Measurements from ENCODE around the gene KIF9.
"Not testable (repeated sequence)": the region's sequence is repeated elsewhere in the genome, so short reads cannot be mapped to it uniquely, and the experiment has no call there.

Gene KIF9, protein sequence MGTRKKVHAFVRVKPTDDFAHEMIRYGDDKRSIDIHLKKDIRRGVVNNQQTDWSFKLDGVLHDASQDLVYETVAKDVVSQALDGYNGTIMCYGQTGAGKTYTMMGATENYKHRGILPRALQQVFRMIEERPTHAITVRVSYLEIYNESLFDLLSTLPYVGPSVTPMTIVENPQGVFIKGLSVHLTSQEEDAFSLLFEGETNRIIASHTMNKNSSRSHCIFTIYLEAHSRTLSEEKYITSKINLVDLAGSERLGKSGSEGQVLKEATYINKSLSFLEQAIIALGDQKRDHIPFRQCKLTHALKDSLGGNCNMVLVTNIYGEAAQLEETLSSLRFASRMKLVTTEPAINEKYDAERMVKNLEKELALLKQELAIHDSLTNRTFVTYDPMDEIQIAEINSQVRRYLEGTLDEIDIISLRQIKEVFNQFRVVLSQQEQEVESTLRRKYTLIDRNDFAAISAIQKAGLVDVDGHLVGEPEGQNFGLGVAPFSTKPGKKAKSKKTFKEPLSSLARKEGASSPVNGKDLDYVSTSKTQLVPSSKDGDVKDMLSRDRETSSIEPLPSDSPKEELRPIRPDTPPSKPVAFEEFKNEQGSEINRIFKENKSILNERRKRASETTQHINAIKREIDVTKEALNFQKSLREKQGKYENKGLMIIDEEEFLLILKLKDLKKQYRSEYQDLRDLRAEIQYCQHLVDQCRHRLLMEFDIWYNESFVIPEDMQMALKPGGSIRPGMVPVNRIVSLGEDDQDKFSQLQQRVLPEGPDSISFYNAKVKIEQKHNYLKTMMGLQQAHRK

DNA sequence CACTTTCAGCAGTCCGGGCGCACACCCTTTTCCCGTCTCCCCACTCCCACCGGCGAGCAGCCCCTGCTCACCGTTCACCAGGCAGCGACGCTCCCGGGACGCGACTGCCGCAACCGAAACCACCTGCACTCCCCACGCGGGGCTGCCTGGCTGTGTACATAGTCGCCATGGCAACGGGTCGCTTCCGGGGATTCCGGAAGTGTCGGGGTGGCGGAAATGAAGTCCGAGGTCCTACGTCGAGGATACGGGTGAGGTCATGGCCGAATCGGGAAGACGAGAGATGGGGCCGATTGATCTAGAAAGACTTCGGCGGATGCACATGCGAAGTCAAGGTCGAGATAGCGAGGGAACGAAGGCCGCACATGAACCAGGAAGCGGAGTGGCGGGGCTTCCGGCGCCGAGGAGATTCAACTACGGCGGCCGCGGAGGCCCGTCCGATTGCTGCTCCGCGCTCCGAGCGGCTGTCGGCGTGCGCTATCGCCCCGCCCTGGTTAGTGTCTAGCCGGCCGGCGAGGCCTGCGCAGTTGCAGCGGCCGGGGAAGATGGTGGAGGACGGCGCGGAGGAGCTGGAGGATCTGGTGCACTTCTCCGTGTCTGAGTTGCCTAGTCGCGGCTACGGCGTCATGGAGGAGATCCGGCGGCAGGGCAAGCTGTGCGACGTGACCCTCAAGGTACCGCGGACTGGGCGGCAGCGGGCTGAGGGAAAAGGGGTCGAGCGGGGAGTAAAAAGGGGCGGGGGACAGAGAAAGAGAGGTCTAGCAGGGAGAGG is at the start of gene KIF9, which contains the start of gene KLHL18:
TSS of gene KIF9 (minus strand) at position 376 of the 769 bp plus-strand sequence. CDS start 5,425 bp downstream, outside the sequence.
TSS of gene KLHL18 (plus strand) at position 521 of the 769 bp plus-strand sequence. CDS start at position 543, 22 bp downstream.
- DNase-seq (ENCODE audit: low read depth), result peak; percentile 66

DNA sequence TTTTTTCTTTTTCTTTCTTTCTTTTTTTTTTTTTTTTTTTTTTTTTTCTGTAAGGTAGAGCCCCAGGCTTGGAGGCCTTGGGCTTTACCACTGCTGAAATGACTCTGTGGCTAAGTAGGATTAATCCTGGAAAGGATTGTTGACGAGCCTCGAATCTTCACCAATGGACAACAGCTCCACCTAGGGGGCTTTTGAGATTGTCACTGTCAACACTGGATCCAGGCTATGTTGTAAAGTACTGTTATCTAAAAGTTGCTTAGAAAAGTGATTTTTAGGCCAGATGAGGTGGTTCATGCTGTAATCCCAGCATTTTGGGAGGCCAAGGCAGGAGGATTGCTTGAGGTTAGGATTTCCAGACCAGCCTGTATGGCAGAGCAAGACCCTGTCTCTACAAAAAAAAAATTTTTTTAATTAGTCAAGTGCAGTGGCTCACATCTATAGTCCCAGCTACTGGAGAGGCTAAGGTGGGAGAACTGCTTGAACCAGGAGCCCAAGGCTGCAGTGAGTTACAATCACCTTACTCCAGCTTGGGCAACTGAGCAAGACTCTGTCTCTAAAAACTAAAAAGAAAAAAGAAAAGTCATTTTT is 41.8 kb upstream of the KIF9 start:
- peak; percentile 44 for DNase-seq (ENCODE audit: low read depth)

DNA sequence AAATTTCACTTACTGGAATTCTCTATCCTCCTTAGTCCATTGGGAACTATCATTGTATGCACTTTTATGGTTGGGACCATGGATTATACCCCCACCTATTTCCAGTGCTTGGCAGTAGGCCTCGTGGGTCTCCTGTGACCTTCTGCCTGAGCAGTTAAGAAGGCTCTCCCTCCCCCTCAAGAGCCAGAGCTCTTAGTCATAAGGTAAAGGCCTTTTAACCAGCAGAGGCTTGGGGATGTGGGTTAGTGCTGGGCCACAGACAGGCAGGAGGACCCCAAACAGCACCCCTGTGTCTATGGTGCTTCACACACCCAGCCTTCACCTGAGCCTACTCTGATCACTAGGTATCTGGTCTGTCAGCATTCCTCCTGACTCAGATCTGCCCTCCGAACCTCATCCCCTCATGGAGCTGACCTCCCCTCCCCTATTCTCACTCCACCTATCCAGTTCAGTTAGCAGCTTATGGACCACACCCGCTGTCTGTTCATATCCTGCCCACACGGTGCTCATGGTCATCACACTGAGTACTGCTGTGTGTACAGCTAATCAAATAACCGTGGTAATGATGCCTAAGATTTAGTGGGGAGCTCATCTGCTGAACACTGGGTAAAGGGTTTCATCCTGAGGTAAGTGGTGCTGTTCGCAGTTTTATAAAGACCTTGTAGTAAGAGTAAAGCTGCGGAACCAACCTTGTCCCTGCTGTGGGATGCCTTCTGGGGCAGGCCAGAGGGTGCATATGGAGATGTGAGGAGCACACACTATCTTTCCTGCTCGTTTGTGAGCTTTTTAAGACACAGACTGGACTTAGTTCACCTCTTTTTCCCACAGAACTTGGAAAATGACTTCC is 41.1 kb upstream of the KIF9 start:
- peak; percentile 15 for DNase-seq (ENCODE audit: low read depth)

DNA sequence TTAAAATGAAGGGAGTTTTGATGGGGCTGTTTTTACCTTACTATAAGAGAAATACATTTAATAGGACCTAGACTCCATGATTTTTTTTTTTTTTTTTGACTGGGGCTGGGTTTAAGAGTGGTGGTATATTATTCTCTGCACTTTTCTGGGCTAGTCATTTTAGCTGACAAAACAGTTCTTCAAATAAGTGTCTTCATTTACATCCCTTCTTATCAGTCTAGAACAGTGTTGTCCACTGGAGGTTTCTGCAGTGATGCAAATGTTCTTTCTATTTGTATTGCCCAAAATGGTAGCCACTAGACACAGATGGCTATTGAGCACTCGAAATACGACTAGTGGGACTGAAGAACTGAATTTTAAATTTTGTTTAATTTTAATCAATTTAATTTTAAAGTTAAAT is 37.4 kb upstream of the KIF9 start:
- no peak for DNase-seq (ENCODE audit: low read depth)

- no peak for DNase-seq (ENCODE audit: low read depth)
Observed at GRCh38 chr3:47318916-47319315, 36.3 kb upstream of the KIF9 start.

DNA sequence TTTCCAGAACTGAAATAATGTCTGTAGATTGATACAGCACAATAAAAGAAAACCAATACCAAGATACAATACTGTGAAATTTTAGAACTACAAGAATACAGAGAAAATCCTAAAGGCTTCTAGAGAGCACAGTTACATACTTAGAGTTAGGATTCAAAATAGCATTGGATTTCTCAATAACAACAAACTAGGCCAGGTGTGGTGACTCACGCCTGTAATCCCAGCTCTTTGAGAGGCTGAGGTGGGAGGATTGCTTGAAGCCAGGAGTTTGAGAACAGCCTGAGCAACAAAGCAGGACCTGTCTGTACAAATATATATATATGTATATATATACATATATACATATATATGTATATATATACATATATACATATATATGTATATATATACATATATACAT is 33.6 kb upstream of the KIF9 start:
- not testable (repeated sequence) for DNase-seq (ENCODE audit: low read depth)

GRCh38 chr3:47315069-47315647 is 32.6 kb upstream of the KIF9 start:
- DNase-seq (ENCODE audit: low read depth), result no peak

DNA sequence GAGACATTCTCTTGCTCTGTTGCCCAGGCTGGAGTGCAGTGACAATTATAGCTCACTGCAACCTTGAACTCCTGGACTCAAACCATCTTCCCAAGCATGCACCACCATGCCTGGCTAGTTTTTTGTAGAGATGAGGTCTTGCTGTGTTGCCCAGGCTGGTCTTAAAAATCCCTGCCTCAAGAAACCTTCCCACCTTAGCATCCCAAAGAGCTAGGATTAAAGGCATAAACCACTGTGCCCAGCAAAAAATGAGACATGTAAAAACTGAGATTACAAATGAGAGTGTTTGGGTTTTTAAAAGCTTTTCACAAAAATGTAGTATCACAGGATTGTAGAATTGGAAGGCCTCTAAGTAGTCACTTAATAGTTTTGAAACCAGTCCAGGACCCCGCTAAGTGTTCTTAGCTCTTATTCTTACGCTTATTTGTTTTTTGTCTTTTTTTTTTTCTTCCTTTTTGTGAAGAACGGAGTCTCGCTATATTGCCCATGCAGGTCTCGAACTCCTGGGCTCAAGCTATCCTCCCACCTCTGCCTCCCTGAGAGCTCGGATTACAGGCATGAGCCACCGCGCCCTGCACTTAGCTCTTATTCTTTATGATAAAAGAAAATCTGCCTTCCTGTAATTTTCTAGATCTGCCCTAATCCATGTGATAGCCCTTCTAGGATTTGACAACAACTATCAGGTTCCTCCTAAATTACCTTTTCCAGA is 31.6 kb upstream of the KIF9 start:
- DNase-seq (ENCODE audit: low read depth), result no peak

DNA sequence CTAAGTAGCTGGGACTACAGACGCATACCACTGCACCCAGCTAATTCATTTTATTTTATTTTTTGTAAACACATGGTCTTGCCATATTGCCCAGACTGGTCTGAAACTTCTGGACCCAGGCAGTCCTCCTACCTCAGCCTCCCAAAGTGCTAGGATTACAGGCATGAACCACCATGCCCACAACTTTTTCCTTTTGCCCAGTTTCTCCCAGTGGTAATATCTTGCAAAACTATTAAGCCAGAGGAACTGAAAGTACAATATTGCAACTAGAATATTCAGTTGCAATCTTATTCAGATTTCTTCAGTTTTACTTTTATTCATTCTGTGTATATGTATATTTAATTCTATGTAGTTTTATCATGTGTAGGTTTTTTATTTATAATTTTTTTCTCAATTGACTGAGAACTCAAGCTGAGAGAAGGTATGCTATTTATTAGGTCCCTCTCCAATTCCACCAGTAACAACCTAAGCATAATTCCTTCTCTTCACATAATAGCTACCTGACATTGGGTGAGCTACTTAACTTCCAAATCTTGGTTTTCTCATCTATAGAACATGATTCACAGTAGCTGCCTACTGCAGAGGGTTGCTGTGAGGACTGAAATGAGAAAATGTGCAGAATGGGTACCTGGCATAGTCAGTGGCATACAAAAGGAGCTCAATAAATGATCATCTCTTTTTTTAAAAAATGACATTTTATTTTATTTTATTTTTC is 30.9 kb upstream of the KIF9 start:
- no peak for DNase-seq (ENCODE audit: low read depth)

- DNase-seq (ENCODE audit: low read depth), result no peak
Observed at GRCh38 chr3:47310391-47310790, 27.8 kb upstream of the KIF9 start.

- not testable (repeated sequence) for DNase-seq (ENCODE audit: low read depth)
Observed at GRCh38 chr3:47309231-47309630, 26.6 kb upstream of the KIF9 start.

- no peak for DNase-seq (ENCODE audit: low read depth)
Observed at GRCh38 chr3:47306022-47306421, 23.4 kb upstream of the KIF9 start.

- no peak for DNase-seq (ENCODE audit: low read depth)
Observed at GRCh38 chr3:47301456-47301855, 18.9 kb upstream of the KIF9 start.

GRCh38 chr3:47299381-47300318 is 17.1 kb upstream of the KIF9 start:
- DNase-seq (ENCODE audit: low read depth), result no peak

- no peak for DNase-seq (ENCODE audit: low read depth)
Observed at GRCh38 chr3:47298439-47298838, 15.8 kb upstream of the KIF9 start.

DNA sequence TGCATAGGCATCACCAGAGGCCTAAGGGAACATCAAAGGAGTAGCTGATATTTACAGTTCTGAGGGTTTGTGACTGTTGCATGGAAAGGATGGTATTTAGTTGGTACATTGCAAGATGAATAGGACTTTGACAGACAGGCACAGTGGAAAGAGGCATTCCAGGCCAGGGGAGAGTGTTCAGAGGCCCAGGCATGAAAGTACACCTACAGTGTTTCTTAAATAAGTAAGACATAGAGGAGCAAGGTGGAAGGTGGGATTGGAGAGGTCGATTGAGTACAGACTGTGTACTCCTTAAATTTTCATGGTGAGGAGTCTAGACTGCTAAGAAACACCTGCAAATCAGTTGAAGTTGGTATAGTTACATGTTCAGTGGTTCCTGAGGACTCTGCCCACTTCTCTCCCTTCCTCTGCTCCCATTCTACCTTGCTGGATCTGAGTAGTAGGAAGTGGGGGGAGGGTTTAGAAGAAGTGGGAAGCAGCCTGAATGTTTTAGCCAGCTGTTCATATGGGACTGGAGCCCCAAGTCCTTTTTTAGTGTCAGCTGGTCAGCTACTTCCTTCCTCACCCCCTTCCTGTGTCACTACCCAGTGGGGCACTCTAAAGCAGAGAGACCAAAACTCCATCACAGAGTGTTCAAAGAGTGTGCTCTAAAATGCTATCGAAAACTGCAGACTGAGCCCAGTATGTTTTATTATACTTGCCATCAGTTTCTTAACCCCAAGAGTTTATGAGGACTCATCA is 14.1 kb upstream of the KIF9 start:
- DNase-seq (ENCODE audit: low read depth), result no peak

DNA sequence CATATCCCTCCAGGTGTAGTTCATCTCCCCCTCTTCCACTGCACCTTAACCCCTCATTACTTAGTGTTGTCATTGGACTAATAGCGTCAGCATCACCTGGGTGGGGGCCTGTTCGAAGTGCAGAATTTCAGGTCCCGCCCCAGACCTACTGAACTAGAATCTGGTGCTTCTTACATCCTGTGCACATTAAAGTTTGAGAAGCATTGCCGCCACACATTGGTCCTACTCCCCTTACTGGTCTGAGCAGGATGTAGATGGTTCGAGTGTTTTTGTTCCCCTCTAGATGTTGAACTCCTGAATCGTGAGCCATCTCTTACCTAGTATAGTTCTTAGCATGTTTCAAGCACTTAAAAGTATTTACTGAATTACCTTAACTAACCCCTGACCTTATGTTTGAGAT is 13.4 kb upstream of the KIF9 start:
- DNase-seq (ENCODE audit: low read depth), result no peak
